Left ventricle myocardium inferior (tissue), 1 donor: Measurements from ENCODE around the gene UBQLNL. TPM values are rescaled to one million over a fixed set of nuclear protein-coding genes. Genes with fewer than 3 reads are reported as not detected.

Source experiments
- DNase-seq: peaks from one replicate; pipeline ENCODE4 v3.0.0-alpha.2; 2020
- H3K27ac ChIP-seq: fragments of 200-600 bp; replicated peaks from 2 replicates; pipeline ENCODE4 v1.8.0; 2021
- H3K27me3 ChIP-seq: fragments of 200-600 bp; 2 replicates; pipeline ENCODE4 v1.8.0; 2021; ENCODE audit warnings: low read depth
- H3K36me3 ChIP-seq: fragments of 200-600 bp; 2 replicates; pipeline ENCODE4 v1.8.0; 2021
- H3K4me1 ChIP-seq: fragments of 200-600 bp; 2 replicates; pipeline ENCODE4 v1.8.0; 2021
- H3K4me3 ChIP-seq: fragments of 200-600 bp; 2 replicates; pipeline ENCODE4 v1.8.0; 2021; ENCODE audit warnings: mild to moderate bottlenecking, moderate library complexity
- H3K9me3 ChIP-seq: fragments of 200-600 bp; replicated peaks from 2 replicates; pipeline ENCODE4 v1.8.0; 2021
- intact Hi-C: fragments of 100-400 bp; cut with micrococcal nuclease; formaldehyde crosslinking; loops from one replicate; pipeline ENCODE4 v1.11.0; 2022
- total RNA-seq: library from RNA; stranded (reverse); fragmentation: NEBNext Ultra II Directional; extraction: Animal tissue kit (Norgen Biotek cat#: 25700); gene quantifications from one replicate; pipeline ENCODE4 v1.2.1, GENCODE V29; 2021
- TF ChIP-seq, protein P1 (sequence below): fragments of 200-600 bp; IDR thresholded peaks from 2 replicates; pipeline ENCODE4 v1.8.0; 2021; ENCODE audit warnings: antibody characterized with exemption, mild to moderate bottlenecking, borderline replicate concordance
- donor health status: DM: no; HTN: yes; CAD: no; lungs with severe emphysema.

The UBQLNL gene
- total RNA-seq, 1 donor from 2014 or later = not detected

DNA sequence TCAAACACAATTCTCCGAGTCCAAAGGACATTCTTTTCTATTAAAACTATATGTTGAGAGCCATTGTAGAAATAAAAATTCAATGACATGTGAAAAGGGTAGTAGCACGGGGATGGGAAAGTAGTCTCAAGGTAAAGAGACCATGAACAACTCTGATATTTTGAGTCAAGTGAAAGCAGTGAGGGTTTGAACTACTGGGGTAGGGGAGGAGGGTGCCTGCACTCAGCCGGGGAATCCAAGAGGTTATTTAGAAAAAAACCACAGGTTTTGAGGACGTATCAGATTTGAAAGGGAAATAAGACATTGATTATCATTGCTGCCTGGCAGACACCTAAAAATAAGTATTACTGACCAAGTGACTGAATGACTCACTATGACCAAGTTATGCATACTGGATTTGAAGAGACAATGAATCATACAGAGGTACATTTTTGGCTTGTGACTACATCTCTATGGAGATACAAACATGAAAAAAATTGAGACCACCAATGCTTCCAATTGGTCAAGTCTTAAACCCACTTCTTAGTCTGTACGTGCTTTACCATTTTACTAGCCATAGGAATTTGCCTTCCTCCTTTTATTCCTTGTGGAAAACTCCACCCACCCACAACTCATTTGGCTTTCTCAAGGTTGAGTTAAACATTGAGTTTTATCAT, 34.1 kb upstream of the UBQLNL start:
- Histone ChIP-seq H3K27me3 (no peaks in the 10 kb centered on the region), H3K9me3 (no peaks in the 10 kb centered on the region), H3K27ac (no peak overlapping the region), H3K36me3 (no peaks in the 10 kb centered on the region), H3K4me1 (no peaks in the 10 kb centered on the region), H3K4me3 (no peak overlapping the region)
- intact Hi-C loops = loop anchor here (10.0 kb wide), 1 partner anchor 86 kb away; no protein-coding TSS in a partner anchor
- DNase-seq = no peak
- TF ChIP-seq, protein P1, sequence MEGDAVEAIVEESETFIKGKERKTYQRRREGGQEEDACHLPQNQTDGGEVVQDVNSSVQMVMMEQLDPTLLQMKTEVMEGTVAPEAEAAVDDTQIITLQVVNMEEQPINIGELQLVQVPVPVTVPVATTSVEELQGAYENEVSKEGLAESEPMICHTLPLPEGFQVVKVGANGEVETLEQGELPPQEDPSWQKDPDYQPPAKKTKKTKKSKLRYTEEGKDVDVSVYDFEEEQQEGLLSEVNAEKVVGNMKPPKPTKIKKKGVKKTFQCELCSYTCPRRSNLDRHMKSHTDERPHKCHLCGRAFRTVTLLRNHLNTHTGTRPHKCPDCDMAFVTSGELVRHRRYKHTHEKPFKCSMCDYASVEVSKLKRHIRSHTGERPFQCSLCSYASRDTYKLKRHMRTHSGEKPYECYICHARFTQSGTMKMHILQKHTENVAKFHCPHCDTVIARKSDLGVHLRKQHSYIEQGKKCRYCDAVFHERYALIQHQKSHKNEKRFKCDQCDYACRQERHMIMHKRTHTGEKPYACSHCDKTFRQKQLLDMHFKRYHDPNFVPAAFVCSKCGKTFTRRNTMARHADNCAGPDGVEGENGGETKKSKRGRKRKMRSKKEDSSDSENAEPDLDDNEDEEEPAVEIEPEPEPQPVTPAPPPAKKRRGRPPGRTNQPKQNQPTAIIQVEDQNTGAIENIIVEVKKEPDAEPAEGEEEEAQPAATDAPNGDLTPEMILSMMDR = no peak

DNA sequence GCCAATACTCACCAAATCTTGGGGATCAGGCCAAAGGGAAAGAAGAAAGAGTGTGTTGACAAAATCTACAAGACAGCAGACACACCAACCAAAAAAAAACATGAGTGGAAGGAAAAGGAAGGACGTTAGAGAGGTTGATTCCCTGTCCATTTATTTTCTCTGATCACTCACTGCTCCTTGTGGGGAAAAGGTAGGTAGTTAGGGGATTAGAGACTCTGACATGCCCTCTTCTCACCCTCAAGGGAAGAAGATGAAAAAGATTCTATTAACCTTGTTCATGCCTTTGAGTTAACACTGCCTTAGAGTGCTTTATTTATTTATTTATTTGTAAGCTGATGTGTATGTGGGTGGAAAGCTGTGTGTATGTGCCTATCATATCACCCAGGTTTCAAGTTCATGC, 31.9 kb upstream of the UBQLNL start, which contains the start of gene OR52H1:
TSS of gene OR52H1 (minus strand) at position 101 of the 400 bp plus-strand sequence. CDS start 3,035 bp downstream, outside the sequence.
- no peak for DNase-seq
- TF ChIP-seq, protein P1 = no peak
- Histone ChIP-seq H3K4me3 (no peak within 1 kb of the TSS), H3K36me3 (no peaks in the 10 kb centered on the region), H3K4me1 (no peaks in the 10 kb centered on the region), H3K9me3 (no peaks in the 10 kb centered on the region), H3K27me3 (no peaks in the 10 kb centered on the region), H3K27ac (no peak within 1 kb of the TSS)
- intact Hi-C loops = no loop called here

DNA sequence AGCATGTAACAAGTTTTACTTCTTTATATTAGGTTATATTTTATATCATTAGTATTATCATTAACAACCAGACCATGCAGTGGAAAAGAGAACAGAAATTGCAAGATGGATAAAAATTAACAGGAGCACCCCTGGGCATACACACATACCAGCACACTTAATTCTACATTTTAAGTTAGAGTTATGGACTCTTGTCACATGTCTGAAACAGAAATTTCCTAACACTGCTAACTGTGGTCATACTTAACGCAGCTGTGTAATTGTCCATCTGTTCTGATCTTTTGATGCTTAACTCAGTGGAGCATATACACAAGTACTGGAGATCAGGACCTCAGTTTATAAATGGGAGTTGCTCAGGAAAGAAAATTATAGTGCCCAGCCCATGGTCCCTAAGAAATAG, 31.5 kb upstream of the UBQLNL start:
- H3K27me3 ChIP-seq = no peaks in the 10 kb centered on the region
- H3K27ac ChIP-seq = no peak overlapping the region
- intact Hi-C loops = no loop called here
- TF ChIP-seq, protein P1 = no peak
- no peaks in the 10 kb centered on the region for H3K36me3 ChIP-seq
- no peak for DNase-seq
- H3K4me3 ChIP-seq = no peak overlapping the region
- no peaks in the 10 kb centered on the region for H3K9me3 ChIP-seq
- H3K4me1 ChIP-seq = no peaks in the 10 kb centered on the region

DNA sequence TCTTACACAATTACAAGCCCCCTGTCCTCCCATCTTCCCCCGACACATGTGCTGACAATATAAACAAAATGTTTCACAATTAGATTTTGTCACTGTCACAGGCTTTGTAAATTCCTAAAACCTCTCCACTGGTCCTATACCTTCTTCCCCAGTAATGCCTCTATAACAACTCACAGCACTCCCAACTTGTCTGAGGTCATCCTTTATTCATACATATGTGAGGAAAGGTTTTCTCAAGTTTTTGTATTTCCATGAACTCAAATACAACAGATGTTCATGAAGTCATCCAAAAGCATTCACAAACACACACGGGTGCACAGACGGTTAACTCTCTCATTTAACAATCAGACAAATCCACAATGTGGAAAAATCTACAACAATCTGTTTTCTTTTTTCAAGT, 30.0 kb upstream of the UBQLNL start:
- Histone ChIP-seq H3K9me3 (no peaks in the 10 kb centered on the region), H3K4me3 (no peak overlapping the region), H3K27me3 (no peaks in the 10 kb centered on the region), H3K4me1 (no peaks in the 10 kb centered on the region), H3K36me3 (no peaks in the 10 kb centered on the region), H3K27ac (no peak overlapping the region)
- TF ChIP-seq, protein P1 = no peak
- intact Hi-C loops = no loop called here
- no peak for DNase-seq

DNA sequence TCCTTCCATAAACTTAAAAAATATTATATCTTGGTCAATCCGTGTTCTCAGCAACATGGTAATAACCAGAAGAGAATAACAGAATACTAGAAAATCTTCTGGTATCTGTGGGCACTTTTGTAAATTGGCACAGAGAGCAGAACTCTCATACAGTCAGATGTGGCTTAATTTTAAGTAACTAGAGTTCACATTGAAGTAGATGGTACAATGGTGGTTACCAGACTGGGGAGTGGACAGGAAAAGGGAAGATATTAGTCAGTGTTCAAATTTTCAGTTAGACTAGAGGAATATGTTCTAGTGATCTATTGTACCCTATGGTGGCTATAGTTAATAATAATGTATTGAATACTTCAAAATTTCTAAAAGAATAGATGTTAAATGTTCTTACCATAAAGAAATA, 24.9 kb upstream of the UBQLNL start:
- H3K4me3 ChIP-seq = no peak overlapping the region
- intact Hi-C loops = no loop called here
- H3K4me1 ChIP-seq = no peaks in the 10 kb centered on the region
- TF ChIP-seq, protein P1 = no peak
- no peaks in the 10 kb centered on the region for H3K36me3 ChIP-seq
- no peaks in the 10 kb centered on the region for H3K27me3 ChIP-seq
- H3K27ac ChIP-seq = no peak overlapping the region
- peaks cover 4% of the 10 kb centered on the region for H3K9me3 ChIP-seq
- no peak for DNase-seq
